Upper lobe of left lung (tissue), 6 donors: Measurements from ENCODE around the gene FRY. TPM values are rescaled to one million over a fixed set of nuclear protein-coding genes. Genes with fewer than 3 reads are reported as not detected.

Experiments
- ATAC-seq, 2 donors: fragments of 200-7000 bp; cut with Tn5 transposase; one replicate each; pipeline ENCODE4 v1.9.1; 2022; ENCODE audit warnings: mild to moderate bottlenecking in 2 of 2, moderate library complexity in 2 of 2; ENCODE audit not compliant: low FRiP score in 2 of 2
- DNase-seq, 2 donors: peaks; one replicate each; pipeline ENCODE4 v3.0.0-alpha.2; 2019 to 2020
- H3K27ac ChIP-seq, 4 donors: fragments of 200-600 bp; sonication (generic); one replicate each; pipeline ENCODE4 v1.5.1; 2016 to 2019
- H3K27me3 ChIP-seq, 4 donors: fragments of 200-600 bp; sonication (generic); one replicate each; pipeline ENCODE4 v1.5.1; 2017 to 2019
- H3K36me3 ChIP-seq, 4 donors: fragments of 200-600 bp; sonication (generic); one replicate each; pipeline ENCODE4 v1.5.1; 2016 to 2019
- H3K4me1 ChIP-seq, 4 donors: fragments of 200-600 bp; sonication (generic); one replicate each; pipeline ENCODE4 v1.5.1; 2018 to 2019
- H3K4me3 ChIP-seq, 4 donors: fragments of 200-600 bp; sonication (generic); one replicate each; pipeline ENCODE4 v1.5.1; 2017 to 2019; ENCODE audit warnings: mild to moderate bottlenecking in 2 of 4, moderate library complexity in 1 of 4
- H3K9me3 ChIP-seq, 4 donors: fragments of 200-600 bp; sonication (generic); one replicate each; pipeline ENCODE4 v1.5.1; 2018 to 2019
- EP300 ChIP-seq, 4 donors: sonication (generic); formaldehyde crosslinking; IDR thresholded peaks; one replicate each; pipeline ENCODE4 v1.5.1; 2017; ENCODE audit warnings: antibody characterized with exemption in 4 of 4, control low read depth in 2 of 4
- POLR2A ChIP-seq, 4 donors: fragments of 450-650 bp; IDR thresholded peaks; one replicate each; pipeline ENCODE4 v1.5.1; 2016 to 2017; ENCODE audit warnings: antibody characterized with exemption in 4 of 4, mild to moderate bottlenecking in 2 of 4
- POLR2AphosphoS5 ChIP-seq, 2 donors: sonication (generic); formaldehyde crosslinking; IDR thresholded peaks; one replicate each; pipeline ENCODE4 v1.5.1; 2017; ENCODE audit warnings: antibody characterized with exemption in 2 of 2
- WGBS, 2 donors: methylation state at CpG; one replicate each; pipeline ENCODE4 v1.1.5; 2017 to 2018; 5-methylcytosine and 5-hydroxymethylcytosine counted together
- total RNA-seq, 6 donors: library from RNA; depleted of rRNA in 4 of 6; stranded (reverse); fragments of >200 nt in 4 of 6; gene quantifications; one replicate each; pipeline versions ENCODE4 v1.1.0 to v1.2.1, GENCODE V29; 2016 to 2021
- TF ChIP-seq, protein P1 (sequence below), 6 experiments: fragments of 450-650 bp in 4 of 6; fragments of 200-600 bp in 2 of 6; sonication (generic) in 2 of 6; IDR thresholded peaks; one replicate each; pipeline ENCODE4 v1.5.1; 2016 to 2019; ENCODE audit warnings: antibody characterized with exemption in 6 of 6
- donor health status: DM: no; HTN: no; CAD: no; lungs with moderate emphysema.
- donor health status: DM: no; HTN: yes; CAD: no; lungs with severe emphysema.

FRY gene
- total RNA-seq, 6 donors from 2014 or later = 58.3 to 88.9 (median 65.8) TPM

DNA sequence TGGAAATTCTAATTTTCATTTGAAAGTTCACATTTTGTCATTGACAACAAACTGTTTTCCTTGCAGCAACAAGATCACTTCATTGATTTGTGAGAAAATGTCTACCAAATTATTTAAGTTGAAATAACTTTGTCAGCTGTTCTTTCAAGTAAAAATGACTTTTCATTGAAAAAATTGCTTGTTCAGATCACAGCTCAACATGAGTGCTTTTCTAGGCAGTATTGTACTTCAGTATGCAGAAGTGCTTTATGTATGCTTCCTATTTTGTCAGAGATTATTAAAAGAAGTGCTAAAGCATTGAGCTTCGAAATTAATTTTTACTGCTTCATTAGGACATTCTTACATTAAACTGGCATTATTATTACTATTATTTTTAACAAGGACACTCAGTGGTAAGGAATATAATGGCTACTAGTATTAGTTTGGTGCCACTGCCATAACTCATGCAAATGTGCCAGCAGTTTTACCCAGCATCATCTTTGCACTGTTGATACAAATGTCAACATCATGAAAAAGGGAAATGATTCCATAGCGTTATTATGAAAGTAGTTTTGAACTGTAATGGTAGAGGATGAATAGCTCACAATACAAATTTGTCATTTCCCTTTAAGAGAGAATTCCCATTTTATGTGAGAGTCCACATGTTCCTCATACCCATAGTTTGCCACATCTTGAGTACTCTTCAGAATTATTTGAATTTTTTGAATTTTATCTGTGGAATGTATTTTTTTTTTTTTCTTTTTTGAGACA is 286.3 kb downstream of the FRY start:
- Histone ChIP-seq H3K36me3 (no peaks in the 10 kb centered on the region), H3K4me1 (peaks cover 0 to 12% (median 4%) of the 10 kb centered on the region in 4 donors), H3K27me3 (no peaks in the 10 kb centered on the region), H3K27ac (no peak overlapping the region), H3K4me3 (no peak overlapping the region), H3K9me3 (no peaks in the 10 kb centered on the region)
- WGBS, 2 donors = 73 to 77% methylated on average over 2 of the region's 2 CpGs
- DNase-seq (no peak), ATAC-seq (no peak)
- TF ChIP-seq, protein P1, sequence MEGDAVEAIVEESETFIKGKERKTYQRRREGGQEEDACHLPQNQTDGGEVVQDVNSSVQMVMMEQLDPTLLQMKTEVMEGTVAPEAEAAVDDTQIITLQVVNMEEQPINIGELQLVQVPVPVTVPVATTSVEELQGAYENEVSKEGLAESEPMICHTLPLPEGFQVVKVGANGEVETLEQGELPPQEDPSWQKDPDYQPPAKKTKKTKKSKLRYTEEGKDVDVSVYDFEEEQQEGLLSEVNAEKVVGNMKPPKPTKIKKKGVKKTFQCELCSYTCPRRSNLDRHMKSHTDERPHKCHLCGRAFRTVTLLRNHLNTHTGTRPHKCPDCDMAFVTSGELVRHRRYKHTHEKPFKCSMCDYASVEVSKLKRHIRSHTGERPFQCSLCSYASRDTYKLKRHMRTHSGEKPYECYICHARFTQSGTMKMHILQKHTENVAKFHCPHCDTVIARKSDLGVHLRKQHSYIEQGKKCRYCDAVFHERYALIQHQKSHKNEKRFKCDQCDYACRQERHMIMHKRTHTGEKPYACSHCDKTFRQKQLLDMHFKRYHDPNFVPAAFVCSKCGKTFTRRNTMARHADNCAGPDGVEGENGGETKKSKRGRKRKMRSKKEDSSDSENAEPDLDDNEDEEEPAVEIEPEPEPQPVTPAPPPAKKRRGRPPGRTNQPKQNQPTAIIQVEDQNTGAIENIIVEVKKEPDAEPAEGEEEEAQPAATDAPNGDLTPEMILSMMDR (IDR thresholded peaks at IDR 0.05) = no peak
- TF ChIP-seq POLR2A (IDR thresholded peaks at IDR 0.05) (no peak), POLR2AphosphoS5 (IDR thresholded peaks at IDR 0.05) (no peak), EP300 (IDR thresholded peaks at IDR 0.05) (no peak)

DNA sequence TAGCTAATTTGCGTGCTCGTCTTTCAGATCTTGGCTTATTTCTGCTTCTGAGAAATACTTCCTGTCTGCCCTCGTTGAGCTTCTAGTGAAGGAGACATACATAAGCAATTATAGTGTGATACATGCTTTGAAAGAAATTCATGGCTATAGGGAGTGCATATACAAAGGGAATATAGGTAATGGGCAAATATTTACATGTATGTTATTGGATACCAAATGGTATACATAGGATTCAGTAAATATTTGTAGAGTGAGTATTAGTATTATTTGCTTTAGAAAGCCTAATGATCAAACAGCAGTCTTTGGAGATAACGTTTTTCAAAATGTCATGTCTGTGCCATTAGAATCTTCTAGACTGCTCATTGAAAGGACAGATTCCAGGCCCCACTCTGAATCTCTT is 289.0 kb downstream of the FRY start:
- ATAC-seq = no peak
- Histone ChIP-seq H3K4me1 (peaks cover 0 to 9% (median 2%) of the 10 kb centered on the region in 4 donors), H3K27ac (no peak overlapping the region), H3K4me3 (no peak overlapping the region), H3K36me3 (no peaks in the 10 kb centered on the region), H3K9me3 (no peaks in the 10 kb centered on the region), H3K27me3 (no peaks in the 10 kb centered on the region)
- TF ChIP-seq EP300 (IDR thresholded peaks at IDR 0.05) = no peak
- TF ChIP-seq, protein P1 (IDR thresholded peaks at IDR 0.05) = no peak
- no peak for TF ChIP-seq POLR2A (IDR thresholded peaks at IDR 0.05)
- TF ChIP-seq POLR2AphosphoS5 (IDR thresholded peaks at IDR 0.05) = no peak
- WGBS, 2 donors = 74 to 76% methylated on average over 4 of the region's 4 CpGs
- no peak for DNase-seq

DNA sequence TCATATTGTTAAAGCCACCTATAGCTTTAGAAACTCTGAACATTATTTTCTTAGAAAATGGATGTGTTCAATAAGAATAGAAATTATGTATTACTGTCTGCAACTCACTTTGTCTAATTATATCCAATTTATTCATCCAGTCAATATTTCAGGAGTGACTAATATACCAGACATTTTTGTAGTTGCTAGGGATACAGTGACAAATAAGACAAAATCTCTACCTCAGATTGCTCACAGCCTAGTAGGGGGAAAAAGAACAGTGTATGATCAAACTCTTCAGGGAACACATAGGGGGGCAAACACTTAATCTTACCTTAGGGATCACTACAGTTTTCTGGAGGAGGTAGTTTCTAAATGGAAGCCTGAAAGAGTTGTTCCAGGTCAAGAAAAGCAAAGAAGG is 292.3 kb downstream of the FRY start:
- DNase-seq = no peak
- Histone ChIP-seq H3K27me3 (no peaks in the 10 kb centered on the region), H3K9me3 (no peaks in the 10 kb centered on the region), H3K4me1 (no peaks in the 10 kb centered on the region), H3K36me3 (no peaks in the 10 kb centered on the region), H3K4me3 (no peak overlapping the region), H3K27ac (no peak overlapping the region)
- TF ChIP-seq POLR2AphosphoS5 (IDR thresholded peaks at IDR 0.05) = no peak
- TF ChIP-seq, protein P1 (IDR thresholded peaks at IDR 0.05) = no peak
- TF ChIP-seq POLR2A (IDR thresholded peaks at IDR 0.05) = no peak
- TF ChIP-seq EP300 (IDR thresholded peaks at IDR 0.05) = no peak
- ATAC-seq = no peak

DNA sequence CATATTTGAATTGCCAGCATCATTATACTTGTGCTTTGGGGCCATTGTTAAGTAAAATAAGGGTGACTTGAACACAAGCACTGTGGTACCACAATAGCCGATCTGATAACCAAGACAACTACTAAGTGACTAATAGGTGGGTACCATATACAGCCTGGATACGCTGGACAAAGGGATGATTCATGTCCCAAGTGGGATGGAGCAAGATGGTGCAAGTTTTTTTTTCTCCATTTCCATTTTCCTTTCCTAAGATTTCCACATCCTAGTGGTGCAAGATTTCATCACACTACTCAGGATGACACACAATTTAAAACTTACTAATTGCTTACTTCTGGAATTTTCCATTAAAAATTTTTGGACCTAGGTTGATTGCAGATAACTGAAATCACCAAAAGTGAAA is 298.9 kb downstream of the FRY start:
- ATAC-seq = no peak
- TF ChIP-seq POLR2A (IDR thresholded peaks at IDR 0.05) (no peak), EP300 (IDR thresholded peaks at IDR 0.05) (no peak), POLR2AphosphoS5 (IDR thresholded peaks at IDR 0.05) (no peak)
- TF ChIP-seq, protein P1 (IDR thresholded peaks at IDR 0.05) = no peak
- 85 to 91% methylated on average over 2 of the region's 2 CpGs for WGBS, 2 donors

DNA sequence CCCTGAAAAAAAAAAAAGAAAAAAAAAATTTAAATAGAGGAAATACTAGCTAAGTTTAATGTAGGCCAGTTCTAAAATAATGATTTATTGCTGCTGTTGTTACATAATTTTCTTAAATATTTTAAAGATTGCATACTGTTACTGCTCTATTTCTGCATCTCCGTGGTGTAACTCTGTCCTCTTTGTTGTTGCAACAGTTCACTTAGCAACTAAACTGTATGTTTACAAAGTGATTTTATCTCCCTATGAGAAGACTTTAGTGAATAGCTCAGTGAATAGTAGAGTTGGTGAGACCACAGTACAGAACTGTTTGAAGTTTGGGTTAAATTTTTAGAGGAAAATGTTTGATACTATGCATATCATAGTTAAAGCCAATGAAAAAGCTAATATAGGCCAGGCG is 303.1 kb downstream of the FRY start:
- H3K9me3 ChIP-seq = no peaks in the 10 kb centered on the region
- no peaks in the 10 kb centered on the region for H3K27me3 ChIP-seq
- ATAC-seq (no peak), DNase-seq (no peak)
- no peaks in the 10 kb centered on the region for H3K4me1 ChIP-seq
- TF ChIP-seq EP300 (IDR thresholded peaks at IDR 0.05) (no peak), POLR2A (IDR thresholded peaks at IDR 0.05) (no peak), POLR2AphosphoS5 (IDR thresholded peaks at IDR 0.05) (no peak)
- TF ChIP-seq, protein P1 (IDR thresholded peaks at IDR 0.05) = no peak
- H3K36me3 ChIP-seq = no peaks in the 10 kb centered on the region
- 85 to 88% methylated on average over 2 of the region's 2 CpGs for WGBS, 2 donors
- no peak overlapping the region for H3K4me3 ChIP-seq
- no peak overlapping the region for H3K27ac ChIP-seq

More for the DNA sequence above, 298.9 kb downstream of the FRY start:
- Histone ChIP-seq H3K27me3 (no peaks in the 10 kb centered on the region), H3K4me3 (no peak overlapping the region), H3K36me3 (no peaks in the 10 kb centered on the region), H3K27ac (no peak overlapping the region), H3K9me3 (no peaks in the 10 kb centered on the region), H3K4me1 (no peaks in the 10 kb centered on the region)
- no peak for DNase-seq
